PC-3 (cell line): ENCODE data around the gene SERPINI1. TPM values are rescaled to one million over a fixed set of nuclear protein-coding genes. Genes with fewer than 3 reads are reported as not detected.
A peak's percentile ranks its signal among the peaks of the same experiment; 100 is the strongest.

Experiments
- ATAC-seq: fragments of 200-7000 bp; cut with Tn5 transposase; 2 replicates; pipeline ENCODE4 v1.9.1; 2020; ENCODE audit warnings: mild to moderate bottlenecking, moderate library complexity
- BruUV-seq: library from RNA; stranded (reverse); fragments of 400-500 nt; replicated peaks from 2 replicates; lab custom pipeline; 2021; lab: Mats Ljungman, UMichigan
- CTCF ChIA-PET: fragments of 300-600 bp; sonication (Branson Sonifier 250); formaldehyde crosslinking; loops from one replicate; lab custom pipeline; 2022; ENCODE audit warnings: antibody characterized with exemption; lab: Charles Lee
- POLR2A ChIA-PET: fragments of 300-600 bp; sonication (Branson Sonifier 250); formaldehyde crosslinking; loops from one replicate; lab custom pipeline; 2022; ENCODE audit warnings: antibody characterized with exemption; ENCODE audit not compliant: unreplicated experiment; lab: Charles Lee
- DNase-seq: peaks from one replicate; pipeline ENCODE4 v3.0.0-alpha.2; 2015
- H2AFZ ChIP-seq: fragments of 300-600 bp; sonication (generic); 2 replicates; pipeline ENCODE4 v1.6.0; 2016; ENCODE audit warnings: antibody characterized with exemption, low read length
- H3F3A ChIP-seq: fragments of 300-600 bp; sonication (generic); one replicate; pipeline ENCODE4 v1.6.0; 2017; ENCODE audit warnings: antibody characterized with exemption, low read length, control low read depth, mild to moderate bottlenecking; ENCODE audit not compliant: unreplicated experiment
- H3K27ac ChIP-seq: fragments of 300-600 bp; sonication (generic); 2 replicates; pipeline ENCODE4 v1.5.1; 2016; ENCODE audit warnings: mild to moderate bottlenecking, low read length
- H3K27me3 ChIP-seq: fragments of 300-600 bp; sonication (generic); 2 replicates; pipeline ENCODE4 v1.6.1; 2016; ENCODE audit warnings: low read length, mixed read lengths
- H3K36me3 ChIP-seq: fragments of 300-600 bp; sonication (generic); 2 replicates; pipeline ENCODE4 v1.6.1; 2016; ENCODE audit warnings: low read depth, mixed run types, low read length, mixed read lengths
- H3K4me1 ChIP-seq: fragments of 300-600 bp; sonication (generic); 2 replicates; pipeline ENCODE4 v1.5.1; 2016; ENCODE audit warnings: low read length; ENCODE audit not compliant: insufficient read depth
- H3K4me2 ChIP-seq: fragments of 300-600 bp; sonication (generic); 2 replicates; pipeline ENCODE4 v1.6.0; 2016; ENCODE audit warnings: low read length
- H3K4me3 ChIP-seq: fragments of 300-600 bp; sonication (generic); 2 replicates; pipeline ENCODE4 v1.5.1; 2016; ENCODE audit warnings: mild to moderate bottlenecking, low read length, mixed read lengths
- H3K79me2 ChIP-seq: fragments of 300-600 bp; sonication (generic); 2 replicates; pipeline ENCODE4 v1.6.1; 2017; ENCODE audit warnings: low read length, mixed read lengths
- H3K9ac ChIP-seq: fragments of 300-600 bp; sonication (generic); 2 replicates; pipeline ENCODE4 v1.6.0; 2016; ENCODE audit warnings: mild to moderate bottlenecking, low read length
- H3K9me2 ChIP-seq: fragments of 300-600 bp; sonication (generic); replicated peaks from 2 replicates; pipeline ENCODE4 v1.6.1; 2016; ENCODE audit warnings: mixed run types, low read length, mixed read lengths
- H3K9me3 ChIP-seq: fragments of 300-600 bp; sonication (generic); 2 replicates; pipeline ENCODE4 v1.6.1; 2016; ENCODE audit warnings: low read length, mixed read lengths
- H4K20me1 ChIP-seq: fragments of 300-600 bp; sonication (generic); 2 replicates; pipeline ENCODE4 v1.6.1; 2016; ENCODE audit warnings: low read length, mixed read lengths
- EZH2 ChIP-seq: fragments of 300-600 bp; sonication (generic); IDR thresholded peaks from one replicate; pipeline ENCODE4 v1.6.1; 2017; ENCODE audit warnings: antibody characterized with exemption, mild to moderate bottlenecking, low read length; ENCODE audit not compliant: unreplicated experiment
- EZH2phosphoT487 ChIP-seq: fragments of 300-600 bp; sonication (generic); IDR thresholded peaks from 2 replicates; pipeline ENCODE4 v1.6.1; 2018; ENCODE audit warnings: mild to moderate bottlenecking, antibody characterized with exemption, low read length, borderline replicate concordance
- intact Hi-C: fragments of 100-400 bp; cut with micrococcal nuclease; formaldehyde crosslinking; loops from 2 replicates; pipeline ENCODE4 v1.9.0; 2023
- total RNA-seq: library from RNA; depleted of rRNA; stranded (reverse); fragments of >200 nt; gene quantifications from 2 replicates; pipeline ENCODE4 v1.2.3, GENCODE V29; 2014
- TF ChIP-seq, protein P1 (sequence below): fragments of 300-600 bp; sonication (generic); conservative IDR thresholded peaks from 2 replicates; pipeline ENCODE4 v1.5.1; 2017; ENCODE audit warnings: antibody characterized with exemption, low read depth, mild to moderate bottlenecking, low read length

Gene SERPINI1
- total RNA-seq, 1 experiment from 2014 or later = 1.3 TPM

DNA sequence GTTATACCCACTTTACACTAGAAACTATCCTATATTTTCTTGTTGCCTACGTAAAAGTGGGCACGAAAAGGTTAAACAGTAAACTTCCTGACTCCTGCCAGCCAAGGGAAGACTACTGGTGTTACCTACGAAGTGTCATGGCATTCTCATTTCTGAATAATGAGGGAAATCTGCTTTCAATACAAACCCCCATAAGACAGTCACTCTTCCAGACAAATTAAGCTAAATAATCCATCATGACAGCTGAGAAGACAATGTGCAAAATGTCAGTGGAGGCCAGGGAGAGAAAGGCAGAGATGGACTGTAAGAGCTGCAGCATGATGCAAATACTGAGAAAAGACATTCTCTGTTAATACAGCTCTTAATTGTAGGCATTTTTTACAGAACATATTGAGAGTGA, 136.5 kb downstream of the SERPINI1 start:
- Histone ChIP-seq H3K4me3 (no peak overlapping the region), H3K4me2 (no peak overlapping the region), H3K27ac (no peak overlapping the region), H3K36me3 (no peaks in the 10 kb centered on the region), H3K4me1 (peaks cover 5% of the 10 kb centered on the region; the same call in 1 of the 2 replicates), H4K20me1 (no peaks in the 10 kb centered on the region), H3K27me3 (no peaks in the 10 kb centered on the region), H3K9me2 (no peaks in the 10 kb centered on the region), H3K9me3 (no peaks in the 10 kb centered on the region), H3K79me2 (no peaks in the 10 kb centered on the region), H3F3A (no peaks in the 10 kb centered on the region), H2AFZ (no peak overlapping the region), H3K9ac (no peak overlapping the region)
- ChIA-PET CTCF (interaction anchor here (0.6 kb wide), 1 partner anchor 32 kb away, joined by 4 read pairs; no protein-coding TSS in a partner anchor), POLR2A (no interaction called here)
- intact Hi-C loops = no loop called here
- TF ChIP-seq, protein P1, sequence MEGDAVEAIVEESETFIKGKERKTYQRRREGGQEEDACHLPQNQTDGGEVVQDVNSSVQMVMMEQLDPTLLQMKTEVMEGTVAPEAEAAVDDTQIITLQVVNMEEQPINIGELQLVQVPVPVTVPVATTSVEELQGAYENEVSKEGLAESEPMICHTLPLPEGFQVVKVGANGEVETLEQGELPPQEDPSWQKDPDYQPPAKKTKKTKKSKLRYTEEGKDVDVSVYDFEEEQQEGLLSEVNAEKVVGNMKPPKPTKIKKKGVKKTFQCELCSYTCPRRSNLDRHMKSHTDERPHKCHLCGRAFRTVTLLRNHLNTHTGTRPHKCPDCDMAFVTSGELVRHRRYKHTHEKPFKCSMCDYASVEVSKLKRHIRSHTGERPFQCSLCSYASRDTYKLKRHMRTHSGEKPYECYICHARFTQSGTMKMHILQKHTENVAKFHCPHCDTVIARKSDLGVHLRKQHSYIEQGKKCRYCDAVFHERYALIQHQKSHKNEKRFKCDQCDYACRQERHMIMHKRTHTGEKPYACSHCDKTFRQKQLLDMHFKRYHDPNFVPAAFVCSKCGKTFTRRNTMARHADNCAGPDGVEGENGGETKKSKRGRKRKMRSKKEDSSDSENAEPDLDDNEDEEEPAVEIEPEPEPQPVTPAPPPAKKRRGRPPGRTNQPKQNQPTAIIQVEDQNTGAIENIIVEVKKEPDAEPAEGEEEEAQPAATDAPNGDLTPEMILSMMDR = no peak
- no peak for TF ChIP-seq EZH2phosphoT487
- no peak for TF ChIP-seq EZH2
- ATAC-seq = no peak
- DNase-seq = no peak
- BruUV-seq = no TSS peak

DNA sequence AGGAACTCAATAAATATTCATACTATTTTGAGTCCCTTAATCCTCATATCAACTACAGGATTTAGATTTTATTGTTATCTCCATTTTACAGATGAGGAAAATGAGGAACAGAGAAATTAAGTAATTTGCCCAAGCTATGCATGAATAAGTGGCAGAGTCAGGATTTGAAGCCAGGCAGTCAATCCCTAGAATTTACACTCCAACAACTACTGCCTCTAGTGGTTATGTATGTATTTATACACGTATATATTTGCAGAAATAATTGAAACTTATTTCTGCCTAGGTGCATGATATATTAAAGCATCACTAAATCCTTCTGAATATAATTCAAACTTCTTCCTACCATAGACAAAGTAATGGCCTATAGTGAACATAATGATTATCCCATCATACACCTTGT, 137.4 kb downstream of the SERPINI1 start:
- Histone ChIP-seq H3K27me3 (no peaks in the 10 kb centered on the region), H3K4me3 (no peak overlapping the region), H3K79me2 (no peaks in the 10 kb centered on the region), H3K4me1 (peaks cover 8% of the 10 kb centered on the region; the same call in 1 of the 2 replicates), H3K9me3 (no peaks in the 10 kb centered on the region), H3K9ac (no peak overlapping the region), H3K9me2 (no peaks in the 10 kb centered on the region), H2AFZ (no peak overlapping the region), H3K4me2 (no peak overlapping the region), H3K27ac (no peak overlapping the region), H3F3A (no peaks in the 10 kb centered on the region), H4K20me1 (no peaks in the 10 kb centered on the region), H3K36me3 (no peaks in the 10 kb centered on the region)
- POLR2A ChIA-PET = no interaction called here
- DNase-seq (peak; percentile 33), ATAC-seq (no peak; the same call in 1 of the 2 replicates)
- intact Hi-C loops = no loop called here
- no peak for TF ChIP-seq EZH2
- TF ChIP-seq, protein P1 = peak; percentile 69
- CTCF ChIA-PET = interaction anchor here (0.6 kb wide), 1 partner anchor 9 kb away, joined by 3 read pairs; no protein-coding TSS in a partner anchor
- BruUV-seq = no TSS peak

DNA sequence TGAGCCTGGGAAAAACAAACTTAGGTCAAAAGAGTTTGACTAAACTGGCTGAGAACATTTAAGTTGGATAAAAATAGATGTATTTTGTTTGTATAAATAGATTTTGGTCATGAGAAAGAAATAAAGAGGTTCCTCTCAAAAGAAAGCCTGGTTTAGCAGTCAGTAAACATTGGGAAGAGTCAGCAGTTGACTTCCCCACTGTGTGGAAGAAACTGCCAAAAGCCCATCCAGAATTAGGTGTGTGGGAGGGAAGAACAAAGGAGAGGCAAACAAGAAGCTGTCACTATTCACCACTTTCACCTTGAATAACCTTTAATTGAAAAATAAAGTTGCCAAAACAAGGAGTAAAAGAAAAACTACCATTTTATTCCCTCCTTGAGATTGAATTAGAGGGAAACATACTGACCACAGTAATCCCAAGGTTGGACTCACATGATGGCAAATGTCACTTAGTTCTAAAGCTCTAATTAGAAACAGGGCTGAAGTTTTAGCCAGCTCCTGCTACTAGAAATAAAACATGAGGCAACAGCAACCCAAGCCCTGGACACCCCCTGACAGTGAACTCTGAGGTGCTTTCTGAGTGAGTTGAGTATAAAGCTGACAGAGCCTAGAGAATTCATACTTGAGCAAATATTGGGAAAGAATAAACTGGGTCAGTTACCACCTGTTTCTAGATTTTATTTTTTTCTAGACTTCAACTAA, 139.3 kb downstream of the SERPINI1 start:
- POLR2A ChIA-PET = no interaction called here

More for the DNA sequence above, 139.3 kb downstream of the SERPINI1 start:
- H3K36me3 ChIP-seq = no peaks in the 10 kb centered on the region
- CTCF ChIA-PET = no interaction called here
- peaks cover 8% of the 10 kb centered on the region; the same call in 1 of the 2 replicates for H3K4me1 ChIP-seq
- TF ChIP-seq EZH2 (no peak), EZH2phosphoT487 (no peak)
- TF ChIP-seq, protein P1 = no peak
- no peaks in the 10 kb centered on the region for H3F3A ChIP-seq
- no peaks in the 10 kb centered on the region for H4K20me1 ChIP-seq
- H3K9me2 ChIP-seq = no peaks in the 10 kb centered on the region
- H3K79me2 ChIP-seq = no peaks in the 10 kb centered on the region
- no peaks in the 10 kb centered on the region for H3K9me3 ChIP-seq
- no peak overlapping the region for H3K4me3 ChIP-seq
- no peak for DNase-seq
- ATAC-seq = no peak
- no peak overlapping the region for H3K9ac ChIP-seq
- H3K27me3 ChIP-seq = no peaks in the 10 kb centered on the region
- H3K27ac ChIP-seq = no peak overlapping the region
- no peak overlapping the region for H2AFZ ChIP-seq
- no peak overlapping the region for H3K4me2 ChIP-seq
- intact Hi-C loops = no loop called here
- BruUV-seq = no TSS peak
